ENCODE results near the gene PMPCA.

Gene PMPCA

GRCh38 chr9:136373300-136374182 is 36.9 kb upstream of the PMPCA start, which contains the start of gene CARD9:
Gene CARD9, minus strand, starts transcription at chr9:136373669. Its CDS starts 1,591 bp downstream, at chr9:136372078.
- peak; percentile 26 for DNase-seq (ENCODE audit: low spot score)

- no peak for DNase-seq (ENCODE audit: low spot score)
Observed at GRCh38 chr9:136374183-136374575, 36.3 kb upstream of the PMPCA start.

- no peak for DNase-seq (ENCODE audit: low spot score)
Observed at GRCh38 chr9:136375096-136375495, 35.4 kb upstream of the PMPCA start.

- DNase-seq (ENCODE audit: low spot score): no peak
Observed at GRCh38 chr9:136376457-136376856, 34.0 kb upstream of the PMPCA start.

GRCh38 chr9:136377341-136378169 is 32.9 kb upstream of the PMPCA start:
- DNase-seq (ENCODE audit: low spot score): no peak

GRCh38 chr9:136378170-136379002 is 32.1 kb upstream of the PMPCA start:
- no peak for DNase-seq (ENCODE audit: low spot score)

GRCh38 chr9:136379003-136379287 is 31.5 kb upstream of the PMPCA start:
- no peak for DNase-seq (ENCODE audit: low spot score)

- no peak for DNase-seq (ENCODE audit: low spot score)
Observed at GRCh38 chr9:136379401-136379800, 31.1 kb upstream of the PMPCA start.

- DNase-seq (ENCODE audit: low spot score): no peak
Observed at GRCh38 chr9:136379891-136380290, 30.6 kb upstream of the PMPCA start.

GRCh38 chr9:136380381-136380780 is 30.1 kb upstream of the PMPCA start:
- no peak for DNase-seq (ENCODE audit: low spot score)

- DNase-seq (ENCODE audit: low spot score): no peak
Observed at GRCh38 chr9:136381311-136381710, 29.1 kb upstream of the PMPCA start.

GRCh38 chr9:136381966-136382513 is 28.4 kb upstream of the PMPCA start:
- no peak for DNase-seq (ENCODE audit: low spot score)

- DNase-seq (ENCODE audit: low spot score): no peak
Observed at GRCh38 chr9:136383436-136383835, 27.0 kb upstream of the PMPCA start.

GRCh38 chr9:136385015-136385414 is 25.4 kb upstream of the PMPCA start:
- DNase-seq (ENCODE audit: low spot score): no peak

GRCh38 chr9:136386018-136386417 is 24.4 kb upstream of the PMPCA start:
- DNase-seq (ENCODE audit: low spot score): no peak

- DNase-seq (ENCODE audit: low spot score): no peak
Observed at GRCh38 chr9:136387217-136387616, 23.2 kb upstream of the PMPCA start.

- no peak for DNase-seq (ENCODE audit: low spot score)
Observed at GRCh38 chr9:136389396-136389795, 21.1 kb upstream of the PMPCA start.

- DNase-seq (ENCODE audit: low spot score): no peak
Observed at GRCh38 chr9:136391737-136392537, 18.5 kb upstream of the PMPCA start.

GRCh38 chr9:136392538-136393449 is 17.7 kb upstream of the PMPCA start:
- DNase-seq (ENCODE audit: low spot score): no peak

GRCh38 chr9:136393531-136393930 is 16.9 kb upstream of the PMPCA start:
- DNase-seq (ENCODE audit: low spot score): no peak
